Uterus (tissue), 2 donors: ENCODE results near the gene IER3.

Source experiments
- POLR2A ChIP-seq, 2 donors: fragments of 450-650 bp; IDR thresholded peaks; one replicate each; pipeline ENCODE4 v1.6.1; 2016; ENCODE audit warnings: antibody characterized with exemption in 2 of 2, mild to moderate bottlenecking in 1 of 2, moderate library complexity in 1 of 2
- TF ChIP-seq, protein P1 (sequence below), 4 experiments: fragments of 200-600 bp in 2 of 4; fragments of 450-650 bp in 2 of 4; sonication (generic) in 2 of 4; IDR thresholded peaks; one replicate each; pipeline ENCODE4 v1.5.1; 2016 to 2019; ENCODE audit warnings: antibody characterized with exemption in 4 of 4, mild to moderate bottlenecking in 2 of 4, moderate library complexity in 1 of 4

DNA sequence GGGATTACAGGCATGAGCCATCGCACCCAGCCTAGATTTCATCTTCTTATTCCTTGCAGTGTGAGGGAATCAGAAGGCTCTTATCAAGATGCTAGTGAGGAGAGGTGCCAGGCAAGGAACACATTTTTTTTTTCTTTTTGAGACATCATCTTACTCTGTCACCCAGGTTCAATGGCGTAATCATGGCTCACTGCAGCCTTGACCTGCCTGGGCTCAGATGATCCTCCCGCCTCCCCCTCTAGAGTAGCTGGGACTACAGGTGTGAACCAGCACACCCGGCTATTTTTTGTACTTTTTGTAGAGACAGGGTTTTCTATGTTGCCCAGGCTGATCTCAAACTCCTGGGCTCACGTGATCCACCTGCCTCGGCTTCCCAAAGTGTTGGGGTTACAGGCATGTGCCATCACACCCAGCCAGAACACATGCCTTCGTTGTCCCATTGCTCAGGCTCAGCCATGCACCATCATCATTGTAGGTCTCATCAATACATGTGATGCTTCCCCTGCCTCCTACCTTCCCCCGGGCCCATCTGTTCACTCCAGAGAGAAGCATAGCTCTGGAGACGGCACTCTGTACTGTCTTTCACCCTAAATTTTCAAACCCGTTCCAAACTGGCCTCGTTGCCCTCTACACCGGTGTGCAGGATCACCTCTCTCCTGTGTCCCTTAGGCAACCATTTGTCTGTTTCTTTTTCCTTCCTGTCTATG, 12.0 kb downstream of the IER3 start:
- TF ChIP-seq, protein P1, sequence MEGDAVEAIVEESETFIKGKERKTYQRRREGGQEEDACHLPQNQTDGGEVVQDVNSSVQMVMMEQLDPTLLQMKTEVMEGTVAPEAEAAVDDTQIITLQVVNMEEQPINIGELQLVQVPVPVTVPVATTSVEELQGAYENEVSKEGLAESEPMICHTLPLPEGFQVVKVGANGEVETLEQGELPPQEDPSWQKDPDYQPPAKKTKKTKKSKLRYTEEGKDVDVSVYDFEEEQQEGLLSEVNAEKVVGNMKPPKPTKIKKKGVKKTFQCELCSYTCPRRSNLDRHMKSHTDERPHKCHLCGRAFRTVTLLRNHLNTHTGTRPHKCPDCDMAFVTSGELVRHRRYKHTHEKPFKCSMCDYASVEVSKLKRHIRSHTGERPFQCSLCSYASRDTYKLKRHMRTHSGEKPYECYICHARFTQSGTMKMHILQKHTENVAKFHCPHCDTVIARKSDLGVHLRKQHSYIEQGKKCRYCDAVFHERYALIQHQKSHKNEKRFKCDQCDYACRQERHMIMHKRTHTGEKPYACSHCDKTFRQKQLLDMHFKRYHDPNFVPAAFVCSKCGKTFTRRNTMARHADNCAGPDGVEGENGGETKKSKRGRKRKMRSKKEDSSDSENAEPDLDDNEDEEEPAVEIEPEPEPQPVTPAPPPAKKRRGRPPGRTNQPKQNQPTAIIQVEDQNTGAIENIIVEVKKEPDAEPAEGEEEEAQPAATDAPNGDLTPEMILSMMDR (IDR thresholded peaks at IDR 0.05): no peak
- TF ChIP-seq POLR2A (IDR thresholded peaks at IDR 0.05): no peak
